ENCODE data around the gene UGGT2.

DNA sequence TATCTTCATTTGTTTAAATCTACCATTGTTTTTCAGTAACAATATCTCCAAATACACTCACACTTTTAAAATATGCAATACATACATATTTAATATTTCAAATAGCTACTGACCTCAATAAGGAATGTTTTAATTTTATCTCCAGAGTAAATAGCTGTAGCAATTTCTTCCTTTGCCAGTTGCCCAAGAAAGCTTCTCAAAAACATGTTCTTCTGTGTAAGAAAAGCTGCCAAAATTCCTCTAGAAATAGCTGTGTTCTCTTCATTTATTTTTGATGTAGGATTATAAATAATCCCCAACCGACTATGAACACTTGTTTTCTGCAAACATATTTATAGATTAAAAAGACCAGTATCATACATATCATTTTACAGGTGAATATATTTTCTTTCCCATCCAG lies 150.5 kb downstream of the UGGT2 start:
- TF ChIP-seq EZH2 (IDR thresholded peaks at IDR 0.05; ENCODE audit: insufficient read depth, poor library complexity, severe bottlenecking) (no peak), EZH2phosphoT487 (IDR thresholded peaks at IDR 0.05; ENCODE audit: insufficient read depth, low read depth) (no peak)

Data from GM23248 (cell line).